ENCODE measurements around the gene PTPRG.

GRCh38 chr3:61861410-61861809 lies 300.0 kb downstream of the PTPRG start:
- no peak for TF ChIP-seq EZH2 (IDR thresholded peaks at IDR 0.05; ENCODE audit: insufficient read depth, low read length)
- TF ChIP-seq CTCF (IDR thresholded peaks at IDR 0.05; ENCODE audit: insufficient read depth, low read depth, low read length) = no peak
